ENCODE results near the gene NAB2.

DNA sequence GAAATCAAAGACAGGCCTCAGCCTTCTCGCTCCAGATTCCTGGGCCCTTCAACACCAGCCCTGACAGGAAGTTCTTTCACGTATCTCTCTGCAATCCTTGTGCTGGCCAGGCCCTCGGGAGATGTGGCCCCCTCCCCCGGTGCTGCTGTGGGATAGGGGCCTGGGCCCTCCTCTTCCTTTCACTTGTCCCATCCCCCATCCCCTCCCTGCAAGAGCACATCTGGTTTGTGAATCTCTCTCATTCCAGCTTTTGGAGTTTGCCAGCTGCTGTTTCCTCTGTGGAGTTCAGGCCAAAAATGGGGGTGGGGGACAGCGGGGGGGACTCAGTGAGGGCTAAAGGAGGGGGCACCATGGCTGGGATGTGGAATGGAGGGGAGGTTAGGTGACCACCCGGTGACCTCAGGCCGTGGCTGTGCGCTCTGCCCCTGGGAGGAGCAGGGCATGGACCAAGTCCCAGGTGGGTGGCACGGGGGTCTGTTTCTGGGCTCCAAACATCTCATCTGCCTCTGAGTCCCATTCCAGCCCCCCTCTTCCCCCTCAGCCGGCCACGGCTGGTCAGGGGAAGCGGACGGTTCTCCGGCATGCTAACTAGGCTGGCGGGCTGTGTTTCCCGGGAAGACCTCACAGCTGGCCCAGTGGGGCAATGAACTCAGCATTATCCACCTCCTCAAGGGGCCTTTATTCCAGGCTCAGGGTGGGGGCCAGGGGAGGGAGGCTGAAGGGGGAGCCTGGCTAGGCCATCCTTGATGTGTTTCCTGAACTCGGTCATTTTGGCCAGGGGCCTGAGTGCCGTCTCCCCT is 46.8 kb downstream of the NAB2 start:
- TF ChIP-seq, protein P1, sequence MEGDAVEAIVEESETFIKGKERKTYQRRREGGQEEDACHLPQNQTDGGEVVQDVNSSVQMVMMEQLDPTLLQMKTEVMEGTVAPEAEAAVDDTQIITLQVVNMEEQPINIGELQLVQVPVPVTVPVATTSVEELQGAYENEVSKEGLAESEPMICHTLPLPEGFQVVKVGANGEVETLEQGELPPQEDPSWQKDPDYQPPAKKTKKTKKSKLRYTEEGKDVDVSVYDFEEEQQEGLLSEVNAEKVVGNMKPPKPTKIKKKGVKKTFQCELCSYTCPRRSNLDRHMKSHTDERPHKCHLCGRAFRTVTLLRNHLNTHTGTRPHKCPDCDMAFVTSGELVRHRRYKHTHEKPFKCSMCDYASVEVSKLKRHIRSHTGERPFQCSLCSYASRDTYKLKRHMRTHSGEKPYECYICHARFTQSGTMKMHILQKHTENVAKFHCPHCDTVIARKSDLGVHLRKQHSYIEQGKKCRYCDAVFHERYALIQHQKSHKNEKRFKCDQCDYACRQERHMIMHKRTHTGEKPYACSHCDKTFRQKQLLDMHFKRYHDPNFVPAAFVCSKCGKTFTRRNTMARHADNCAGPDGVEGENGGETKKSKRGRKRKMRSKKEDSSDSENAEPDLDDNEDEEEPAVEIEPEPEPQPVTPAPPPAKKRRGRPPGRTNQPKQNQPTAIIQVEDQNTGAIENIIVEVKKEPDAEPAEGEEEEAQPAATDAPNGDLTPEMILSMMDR (optimal IDR thresholded peaks at IDR 0.05 in 1 of 3, IDR thresholded peaks at IDR 0.05 in 1 of 3, conservative IDR thresholded peaks at IDR 0.05 in 1 of 3; ENCODE audit: extremely low read depth in 1 of 3, insufficient read depth in 2 of 3, low read length in 3 of 3), result no peak
- TF ChIP-seq EZH2 (IDR thresholded peaks at IDR 0.05; ENCODE audit: low read length), result no peak

All from keratinocyte (primary cell).